ENCODE results near the gene CCSER2.

DNA sequence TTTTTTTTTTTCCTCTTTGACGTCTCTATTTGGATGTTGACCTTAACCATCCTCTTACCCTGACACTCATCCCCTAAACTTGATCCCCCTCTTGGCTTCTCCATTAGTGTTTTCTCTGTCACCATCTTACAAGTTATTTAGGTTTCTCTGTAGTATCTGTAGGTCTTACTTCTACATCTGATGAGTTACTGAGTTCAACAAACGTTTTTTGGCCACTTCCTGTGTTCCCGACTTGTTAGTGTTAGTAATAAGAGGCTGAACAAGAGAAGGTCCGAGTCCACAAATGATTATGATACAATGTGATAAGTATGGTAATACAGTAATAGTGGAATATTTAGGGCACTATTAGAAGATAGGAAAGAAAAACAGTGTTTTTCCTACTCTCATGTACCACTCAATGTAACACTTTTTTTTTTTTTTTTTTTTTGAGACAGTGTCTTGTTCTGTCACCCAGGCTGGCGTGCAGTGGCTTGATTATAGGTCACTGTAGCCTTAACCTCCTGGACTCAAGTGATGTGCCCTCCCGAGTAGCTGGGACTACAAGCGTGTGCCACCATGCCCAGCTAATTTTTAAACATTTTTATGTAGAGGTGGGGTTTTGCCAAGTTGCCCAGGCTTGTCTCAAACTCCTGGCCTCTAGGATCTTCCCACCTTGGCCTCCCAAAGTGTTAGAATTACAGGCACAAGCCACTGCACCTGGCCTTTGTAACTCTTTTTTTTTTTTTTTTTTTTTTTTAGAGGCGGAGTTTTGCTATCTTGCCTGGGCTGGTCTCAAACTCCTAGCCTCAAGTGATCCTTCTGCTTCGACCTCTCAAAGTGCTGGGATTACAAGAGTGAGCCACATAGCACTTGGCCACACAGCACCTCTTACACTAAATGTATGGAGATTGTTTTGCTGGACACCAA is 12.5 kb downstream of the CCSER2 start:
- TF ChIP-seq, protein P1, sequence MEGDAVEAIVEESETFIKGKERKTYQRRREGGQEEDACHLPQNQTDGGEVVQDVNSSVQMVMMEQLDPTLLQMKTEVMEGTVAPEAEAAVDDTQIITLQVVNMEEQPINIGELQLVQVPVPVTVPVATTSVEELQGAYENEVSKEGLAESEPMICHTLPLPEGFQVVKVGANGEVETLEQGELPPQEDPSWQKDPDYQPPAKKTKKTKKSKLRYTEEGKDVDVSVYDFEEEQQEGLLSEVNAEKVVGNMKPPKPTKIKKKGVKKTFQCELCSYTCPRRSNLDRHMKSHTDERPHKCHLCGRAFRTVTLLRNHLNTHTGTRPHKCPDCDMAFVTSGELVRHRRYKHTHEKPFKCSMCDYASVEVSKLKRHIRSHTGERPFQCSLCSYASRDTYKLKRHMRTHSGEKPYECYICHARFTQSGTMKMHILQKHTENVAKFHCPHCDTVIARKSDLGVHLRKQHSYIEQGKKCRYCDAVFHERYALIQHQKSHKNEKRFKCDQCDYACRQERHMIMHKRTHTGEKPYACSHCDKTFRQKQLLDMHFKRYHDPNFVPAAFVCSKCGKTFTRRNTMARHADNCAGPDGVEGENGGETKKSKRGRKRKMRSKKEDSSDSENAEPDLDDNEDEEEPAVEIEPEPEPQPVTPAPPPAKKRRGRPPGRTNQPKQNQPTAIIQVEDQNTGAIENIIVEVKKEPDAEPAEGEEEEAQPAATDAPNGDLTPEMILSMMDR (IDR thresholded peaks at IDR 0.05; ENCODE audit: low read depth, low read length), result no peak
- TF ChIP-seq, protein P2, sequence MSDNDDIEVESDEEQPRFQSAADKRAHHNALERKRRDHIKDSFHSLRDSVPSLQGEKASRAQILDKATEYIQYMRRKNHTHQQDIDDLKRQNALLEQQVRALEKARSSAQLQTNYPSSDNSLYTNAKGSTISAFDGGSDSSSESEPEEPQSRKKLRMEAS (IDR thresholded peaks at IDR 0.05; ENCODE audit: low read depth, low read length), result no peak
- TF ChIP-seq POLR2A (IDR thresholded peaks at IDR 0.05; ENCODE audit: extremely low read depth, insufficient read length) (no peak), MYC (IDR thresholded peaks at IDR 0.05; ENCODE audit: low read depth, low read length) (no peak)

All from NB4 (cell line).